SKM-1 treated with dmso at 0.1 percent for 144 hours (cell line): ENCODE data around the gene KRTAP10-11.
"Not testable (repeated sequence)": the region's sequence is repeated elsewhere in the genome, so short reads cannot be mapped to it uniquely, and the experiment has no call there.

Source experiments
- DNase-seq: peaks from one replicate; lab custom pipeline; 2025; ENCODE audit not compliant: unreplicated experiment; lab: John Stamatoyannopoulos, UW

The KRTAP10-11 gene

DNA sequence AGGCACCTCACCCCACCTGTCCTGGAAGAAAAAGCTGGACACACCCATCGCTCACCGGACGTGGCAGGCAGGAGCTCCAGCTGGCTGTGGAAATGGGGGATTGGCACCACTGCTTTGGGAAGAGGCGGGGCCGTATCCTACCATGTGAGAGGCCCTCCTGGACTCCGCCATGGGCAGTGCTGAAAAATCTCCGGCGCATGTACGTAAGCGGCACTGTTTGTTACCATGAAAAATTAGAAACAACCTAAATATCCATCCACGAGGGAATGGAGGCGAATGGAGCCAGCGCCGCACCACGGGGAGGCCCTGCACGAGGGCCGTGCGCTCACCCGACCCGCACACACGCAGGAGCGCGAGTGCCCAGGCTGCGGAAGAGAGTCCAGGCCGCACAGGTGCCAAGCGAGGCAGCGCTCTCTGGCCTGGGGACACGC lies 31.2 kb upstream of the KRTAP10-11 start:
- DNase-seq, result no peak

DNA sequence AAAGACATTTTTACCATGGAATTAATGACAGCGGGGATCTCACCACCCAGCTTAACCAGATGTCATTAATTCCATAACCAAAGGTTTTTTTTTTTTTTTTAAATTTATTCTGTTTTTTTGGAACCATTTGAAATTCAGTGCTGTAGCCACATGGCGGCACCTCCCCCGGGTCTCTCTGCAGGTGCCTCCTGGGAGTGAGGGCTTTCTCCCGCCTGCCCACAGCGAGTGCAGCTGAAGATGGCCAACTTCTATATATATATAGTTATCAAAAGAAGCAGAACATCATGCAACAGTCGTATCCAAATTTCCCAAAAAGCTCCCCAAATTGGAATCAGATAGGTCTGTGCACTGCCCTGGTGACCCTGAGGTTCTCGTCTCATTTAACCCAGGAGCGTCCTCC lies 30.7 kb upstream of the KRTAP10-11 start:
- no peak for DNase-seq

DNA sequence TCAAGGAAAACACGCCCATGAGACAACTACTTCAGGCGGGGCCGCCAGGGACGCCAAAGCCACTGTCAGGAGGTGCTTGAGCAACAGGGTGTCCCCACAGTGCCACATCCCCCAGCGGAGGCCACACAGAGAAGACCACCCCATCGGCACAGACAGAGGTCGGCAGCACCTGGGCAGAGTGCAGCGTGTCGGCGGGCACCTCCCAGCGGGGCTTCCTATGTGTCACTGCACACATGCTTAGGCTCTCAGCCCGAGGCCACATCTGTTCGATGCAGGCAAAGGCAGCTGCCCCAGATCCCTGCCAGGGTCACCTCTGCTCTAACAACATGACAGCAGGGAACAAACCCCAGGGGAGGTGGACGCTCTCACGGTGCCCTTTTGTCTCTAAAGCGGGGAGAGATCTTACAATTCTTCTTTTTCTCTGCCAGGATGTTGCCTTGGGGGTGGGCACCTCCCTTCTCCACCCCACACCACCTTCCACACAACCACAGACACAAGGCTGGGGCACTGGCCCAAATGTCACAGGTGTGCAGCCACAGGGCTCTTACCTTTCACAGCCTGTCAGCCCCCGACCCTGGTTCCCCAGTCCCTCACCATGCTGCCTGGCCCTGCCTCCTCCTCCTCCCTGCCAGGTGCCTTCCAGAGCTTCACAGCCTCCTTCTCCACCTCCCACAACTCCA lies 30.2 kb upstream of the KRTAP10-11 start:
- no peak for DNase-seq

DNA sequence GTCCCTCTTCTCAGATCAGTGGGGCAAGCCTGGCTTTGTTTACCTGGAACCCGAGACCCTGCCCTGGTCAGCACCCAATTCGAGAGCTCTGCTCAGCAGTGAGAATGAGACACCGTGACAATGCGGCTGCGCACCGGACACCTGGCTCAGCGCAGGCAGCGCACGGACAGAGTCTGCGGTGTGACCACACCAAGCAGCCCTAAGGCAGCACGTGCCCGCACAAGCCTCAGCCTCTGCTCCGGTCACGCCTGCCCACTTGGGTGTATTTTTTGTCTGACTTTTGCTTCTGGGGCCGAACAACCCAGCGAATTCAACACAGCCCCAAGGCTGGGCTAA lies 29.7 kb upstream of the KRTAP10-11 start:
- no peak for DNase-seq

DNA sequence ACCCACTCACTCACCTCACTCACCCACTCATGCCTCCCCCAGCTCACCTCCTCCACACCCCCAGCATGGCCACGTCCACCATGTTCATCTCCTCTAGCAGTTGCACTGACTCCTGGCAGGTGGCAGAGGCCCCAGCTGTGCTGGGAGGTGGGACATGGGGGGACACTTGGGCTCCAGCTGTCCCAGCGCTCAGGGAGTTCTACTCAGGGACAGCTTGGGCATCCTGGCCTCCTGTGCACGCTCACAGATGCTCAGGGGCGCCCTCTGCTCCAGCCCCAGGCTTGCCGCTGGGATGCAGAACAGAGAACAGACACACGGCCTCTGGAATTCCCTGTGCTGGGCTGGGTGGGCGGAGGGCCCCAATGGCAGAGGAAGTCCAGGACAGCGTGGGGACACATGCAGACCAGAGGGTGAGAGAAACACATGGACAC lies 29.1 kb upstream of the KRTAP10-11 start:
- no peak for DNase-seq

DNA sequence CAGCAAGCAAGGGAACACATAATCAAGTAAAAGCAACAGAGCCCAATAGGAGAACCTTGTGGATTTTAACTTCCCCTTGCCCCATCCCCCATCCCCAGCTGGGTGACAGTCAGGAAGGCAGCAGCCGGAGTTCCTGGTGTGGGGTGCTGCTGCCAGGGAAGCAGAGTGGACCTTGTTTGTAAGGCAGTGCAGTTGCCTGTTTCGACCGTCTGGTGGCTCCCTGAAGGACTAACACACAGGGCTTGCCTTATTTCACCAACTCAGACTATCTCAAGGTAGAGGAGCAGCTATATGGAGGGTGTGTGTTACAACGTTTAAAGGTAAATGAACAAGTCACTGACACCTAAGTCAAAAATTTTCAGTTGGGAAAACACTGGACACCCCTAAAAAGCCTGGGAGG lies 27.7 kb upstream of the KRTAP10-11 start:
- peak; percentile 50 for DNase-seq

DNA sequence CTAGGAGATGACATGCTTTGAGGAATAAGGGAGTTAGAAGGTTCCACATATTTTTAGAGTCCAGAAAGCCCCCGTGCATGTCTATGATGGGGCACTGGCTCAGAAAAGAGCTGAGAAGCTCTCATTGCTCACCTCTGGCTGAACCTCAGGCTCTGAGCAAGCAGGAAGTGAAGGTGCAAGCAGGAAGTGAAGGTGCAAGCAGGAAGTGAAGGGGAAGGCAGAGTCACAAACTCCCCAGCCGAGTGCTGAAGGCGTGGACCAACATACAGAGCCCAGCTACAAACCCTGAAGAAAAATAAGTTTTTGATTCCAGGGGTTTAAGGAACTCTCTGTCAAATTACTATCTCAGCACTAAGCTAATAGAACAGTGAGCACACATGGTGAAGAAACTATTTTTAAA lies 27.3 kb upstream of the KRTAP10-11 start:
- DNase-seq, result no peak

DNA sequence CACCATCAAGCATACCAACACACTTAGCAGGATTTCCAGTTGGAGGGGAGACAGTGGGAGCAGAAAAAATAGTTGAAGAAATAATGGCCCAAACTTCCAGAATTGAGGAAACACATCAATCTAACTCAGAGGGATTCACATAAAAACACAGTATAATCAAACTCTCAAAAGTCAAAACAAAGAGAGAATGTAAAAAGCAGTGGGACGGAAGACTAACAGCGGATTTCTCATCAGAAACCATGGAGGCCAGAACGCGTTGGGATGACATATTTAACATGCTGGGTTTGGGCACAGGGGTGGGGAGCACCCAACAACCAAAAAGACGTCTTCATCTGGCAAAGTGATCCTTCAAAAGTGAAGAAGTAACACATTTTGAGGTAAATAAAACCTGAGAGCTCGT lies 26.3 kb upstream of the KRTAP10-11 start:
- DNase-seq, result no peak

DNA sequence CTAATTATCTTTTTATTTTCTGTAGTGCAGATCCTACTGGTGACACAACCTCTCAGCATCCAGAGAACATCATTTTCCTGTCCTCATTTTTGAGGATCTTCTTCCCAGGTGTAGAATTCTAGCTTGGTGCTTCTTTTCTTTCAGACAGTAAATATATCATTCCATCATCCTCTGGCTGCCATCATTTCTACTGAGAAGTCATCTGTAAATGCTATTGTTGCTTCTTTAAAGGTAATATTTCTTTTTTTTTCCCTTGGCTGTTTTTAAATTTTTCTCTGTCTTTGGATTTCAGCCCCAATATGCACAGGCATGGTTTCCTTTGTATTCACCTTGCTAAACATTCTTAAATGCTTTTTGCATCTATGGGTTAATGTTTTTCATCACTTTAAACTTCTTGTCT lies 22.6 kb upstream of the KRTAP10-11 start:
- DNase-seq, result no peak

DNA sequence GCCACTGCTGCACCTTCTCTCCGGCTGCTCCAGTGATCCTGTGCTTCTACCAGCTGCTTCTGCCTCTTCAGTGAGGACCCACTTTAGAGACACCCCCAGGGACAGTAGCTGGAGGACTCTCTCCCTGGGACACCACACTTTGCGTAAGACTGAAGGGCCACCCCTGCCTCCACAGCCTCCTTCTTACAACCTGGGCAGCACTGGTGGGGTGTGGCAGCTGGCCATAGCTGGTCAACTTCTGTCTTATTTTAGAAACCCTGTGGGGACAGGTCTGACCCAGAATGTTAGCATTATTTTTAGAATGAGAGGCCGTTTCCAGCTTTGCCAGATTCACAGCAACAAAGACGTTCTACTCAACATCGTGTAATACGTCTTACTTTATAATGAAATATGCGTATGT lies 20.5 kb upstream of the KRTAP10-11 start:
- no peak for DNase-seq

DNA sequence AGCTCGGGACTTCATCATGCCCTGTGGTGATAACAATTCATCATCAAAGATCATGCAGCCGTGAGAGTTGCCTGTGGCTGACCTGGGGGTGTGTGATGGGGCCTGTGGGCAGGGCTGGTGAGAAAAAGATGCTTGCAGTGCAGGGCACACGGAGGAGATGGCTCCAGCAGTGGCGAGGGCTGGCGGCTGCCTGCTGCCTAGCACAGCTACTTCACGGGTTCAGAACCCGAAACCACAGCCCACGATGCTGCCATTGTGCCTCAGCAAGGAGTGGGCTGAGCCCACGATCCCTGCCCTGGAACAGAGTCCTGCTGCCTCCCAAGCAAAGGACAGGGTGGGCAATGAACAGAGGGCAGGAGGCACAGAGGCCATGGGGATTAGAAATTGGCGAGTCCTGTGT lies 20.0 kb upstream of the KRTAP10-11 start:
- no peak for DNase-seq

DNA sequence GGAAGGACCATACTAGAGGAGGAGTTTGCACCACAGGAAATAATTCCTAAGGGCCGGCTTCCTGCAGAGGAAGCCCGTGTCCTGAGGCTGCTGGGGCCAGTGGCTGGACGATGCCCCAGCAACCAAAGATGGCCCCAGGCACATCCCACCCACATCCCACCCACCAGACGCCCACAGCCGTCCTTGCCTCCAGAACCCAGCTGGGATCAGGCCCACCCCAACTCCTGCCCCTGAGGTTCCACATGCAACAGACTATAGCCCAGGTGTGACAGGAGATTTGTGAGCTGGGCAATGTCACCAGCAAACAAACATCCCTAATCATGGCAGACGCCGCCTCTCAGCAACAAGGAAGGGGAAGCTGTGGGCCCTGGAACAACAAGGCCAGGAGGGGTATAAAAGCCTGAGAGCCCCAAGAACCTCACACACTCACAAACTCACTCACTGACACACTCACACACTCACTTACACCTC lies 19.5 kb upstream of the KRTAP10-11 start, which contains the start of gene KRTAP10-9:
Gene KRTAP10-9, plus strand, starts transcription at position 421 of the 471 bp plus-strand sequence. CDS start 79 bp downstream, outside the sequence.
- DNase-seq, result no peak

DNA sequence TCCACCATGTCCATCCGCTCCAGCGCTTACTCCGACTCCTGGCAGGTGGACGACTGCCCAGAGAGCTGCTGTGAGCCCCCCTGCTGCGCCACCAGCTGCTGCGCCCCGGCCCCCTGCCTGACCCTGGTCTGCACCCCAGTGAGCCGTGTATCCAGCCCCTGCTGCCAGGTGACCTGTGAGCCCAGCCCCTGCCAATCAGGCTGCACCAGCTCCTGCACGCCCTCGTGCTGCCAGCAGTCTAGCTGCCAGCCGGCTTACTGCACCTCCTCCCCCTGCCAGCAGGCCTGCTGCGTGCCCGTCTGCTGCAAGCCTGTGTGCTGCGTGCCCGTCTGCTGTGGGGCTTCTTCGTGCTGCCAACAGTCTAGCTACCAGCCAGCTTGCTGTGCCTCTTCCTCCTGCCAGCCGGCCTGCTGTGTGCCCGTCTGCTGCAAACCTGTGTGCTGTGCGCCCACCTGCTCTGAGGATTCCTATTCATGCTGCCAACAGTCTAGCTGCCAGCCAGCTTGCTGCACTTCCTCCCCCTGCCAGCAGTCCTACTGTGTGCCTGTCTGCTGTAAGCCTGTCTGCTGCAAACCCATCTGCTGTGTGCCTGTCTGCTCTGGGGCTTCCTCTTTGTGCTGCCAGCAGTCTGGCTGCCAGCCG lies 18.9 kb upstream of the KRTAP10-11 start:
- not testable (repeated sequence) for DNase-seq

DNA sequence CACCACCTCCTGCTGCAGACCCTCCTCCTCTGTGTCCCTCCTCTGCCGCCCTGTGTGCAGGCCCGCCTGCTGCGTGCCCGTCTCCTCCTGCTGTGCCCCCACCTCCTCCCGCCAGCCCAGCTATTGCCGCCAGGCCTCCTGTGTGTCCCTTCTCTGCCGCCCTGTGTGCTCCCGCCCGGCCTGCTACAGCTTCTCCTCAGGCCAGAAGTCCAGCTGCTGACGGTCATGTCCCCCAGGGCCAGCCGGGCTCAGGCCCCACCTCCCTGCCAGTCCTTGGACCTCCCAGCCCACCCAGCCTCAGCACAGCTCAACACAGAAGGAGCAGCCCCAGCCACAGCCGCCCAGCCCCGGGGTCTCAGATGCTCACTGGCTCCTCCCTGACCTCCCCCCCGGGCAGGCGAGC lies 18.4 kb upstream of the KRTAP10-11 start:
- not testable (repeated sequence) for DNase-seq

DNA sequence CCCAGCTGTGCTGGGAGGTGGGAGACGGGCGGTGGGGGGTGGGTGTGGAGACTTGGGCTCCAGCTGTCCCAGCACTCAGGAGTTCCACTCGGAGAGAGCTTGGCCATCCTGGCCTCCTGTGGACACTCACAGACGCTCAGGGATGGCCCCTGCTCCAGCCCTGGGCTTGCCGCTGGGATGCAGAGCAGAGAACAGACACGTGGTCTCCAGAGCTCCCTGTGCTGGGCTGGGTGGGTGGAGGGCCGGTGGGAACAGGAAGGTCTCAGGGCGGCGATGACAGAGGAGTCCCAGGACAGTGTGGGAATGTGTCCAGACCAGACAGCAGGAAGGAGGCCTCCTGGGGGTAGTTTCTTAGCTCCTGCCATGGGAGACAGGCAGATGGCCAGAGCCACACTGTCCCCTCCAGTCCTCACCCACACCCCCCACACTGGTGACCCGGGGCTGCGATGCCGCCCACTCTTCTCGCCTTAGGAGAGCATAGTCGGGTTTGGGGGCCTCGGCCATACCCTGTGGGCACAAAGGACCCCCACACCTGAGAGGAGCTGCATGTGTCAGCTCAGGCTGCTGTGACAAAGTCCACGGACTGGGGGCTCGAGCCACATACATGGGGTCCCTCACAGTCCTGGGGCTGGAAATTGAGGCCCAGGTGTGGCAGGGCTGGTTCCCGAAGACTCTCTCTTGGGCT lies 17.4 kb upstream of the KRTAP10-11 start:
- no peak for DNase-seq

DNA sequence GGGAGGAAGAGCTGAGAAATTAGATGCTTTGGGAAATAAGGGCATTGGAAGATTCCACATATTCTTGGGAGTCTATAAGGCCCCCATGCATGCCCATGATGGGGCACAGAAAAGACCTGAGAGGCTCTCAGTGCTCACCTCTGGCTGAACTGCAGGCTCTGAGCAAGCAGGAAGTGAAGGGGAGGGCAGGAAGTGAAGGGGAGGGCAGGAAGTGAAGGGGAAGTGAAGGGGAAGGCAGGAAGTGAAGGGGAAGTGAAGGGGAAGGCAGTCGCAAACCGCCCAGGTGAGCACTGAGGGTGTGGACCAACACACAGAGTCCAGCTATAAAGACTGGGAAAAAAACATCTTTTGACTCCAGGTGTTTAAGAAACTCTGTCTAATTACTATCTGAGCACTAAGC lies 15.8 kb upstream of the KRTAP10-11 start:
- DNase-seq, result no peak

DNA sequence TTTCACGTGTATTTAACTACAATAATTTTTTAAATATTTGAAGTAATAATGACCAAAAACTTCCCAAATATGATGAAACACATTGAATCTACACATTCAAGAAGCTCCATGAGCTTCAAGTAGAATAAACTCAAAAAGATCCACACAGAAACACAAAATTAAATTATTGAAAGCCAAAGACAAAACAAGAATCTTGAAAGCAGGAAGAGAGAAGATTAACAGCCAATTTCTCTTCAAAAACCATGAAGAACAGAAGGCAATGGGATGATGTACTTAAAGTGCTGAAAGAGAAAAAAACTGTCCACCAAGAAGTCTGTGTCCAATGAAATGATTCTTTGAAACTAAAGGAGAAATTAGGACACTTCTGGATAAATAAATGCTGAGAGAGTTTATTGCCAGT lies 14.1 kb upstream of the KRTAP10-11 start:
- no peak for DNase-seq

DNA sequence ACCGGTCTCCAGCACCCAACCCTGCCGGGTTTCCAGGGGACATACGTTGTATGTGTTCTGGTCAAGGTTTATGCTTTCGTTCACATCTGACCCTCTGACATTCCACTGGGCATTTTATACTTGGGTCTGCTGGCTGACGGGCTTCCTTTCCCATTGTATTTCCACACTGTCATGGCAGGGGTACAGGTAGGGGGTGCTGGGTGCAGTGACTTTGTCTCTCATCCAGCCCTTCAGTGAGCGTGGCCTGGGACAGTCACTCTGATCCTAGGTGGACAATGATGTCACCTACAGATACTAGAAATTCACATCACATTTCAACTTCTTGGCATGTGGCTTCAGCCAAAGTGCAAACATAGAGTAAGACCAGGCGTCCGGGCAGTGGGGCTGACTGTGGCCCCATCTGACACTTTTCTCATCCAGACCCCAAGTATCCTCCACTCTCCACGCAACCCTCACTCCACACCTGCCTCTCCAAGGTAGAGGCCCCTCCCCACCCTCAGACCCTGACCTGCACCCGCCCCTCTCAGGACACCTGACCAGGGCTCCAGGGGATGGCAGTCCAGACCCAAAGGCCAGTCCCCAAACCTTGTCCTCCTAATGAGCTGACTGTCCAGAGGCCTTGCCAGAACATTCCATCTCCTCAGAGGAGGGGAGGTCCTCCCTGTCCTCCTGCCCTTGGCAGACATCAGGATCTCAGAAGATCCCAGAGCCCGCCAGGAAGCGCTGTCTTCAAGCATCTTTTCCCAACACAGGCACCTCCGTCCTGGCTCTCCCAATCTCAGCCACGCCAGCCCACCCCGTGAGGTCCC lies 9.8 kb upstream of the KRTAP10-11 start:
- DNase-seq, result no peak

DNA sequence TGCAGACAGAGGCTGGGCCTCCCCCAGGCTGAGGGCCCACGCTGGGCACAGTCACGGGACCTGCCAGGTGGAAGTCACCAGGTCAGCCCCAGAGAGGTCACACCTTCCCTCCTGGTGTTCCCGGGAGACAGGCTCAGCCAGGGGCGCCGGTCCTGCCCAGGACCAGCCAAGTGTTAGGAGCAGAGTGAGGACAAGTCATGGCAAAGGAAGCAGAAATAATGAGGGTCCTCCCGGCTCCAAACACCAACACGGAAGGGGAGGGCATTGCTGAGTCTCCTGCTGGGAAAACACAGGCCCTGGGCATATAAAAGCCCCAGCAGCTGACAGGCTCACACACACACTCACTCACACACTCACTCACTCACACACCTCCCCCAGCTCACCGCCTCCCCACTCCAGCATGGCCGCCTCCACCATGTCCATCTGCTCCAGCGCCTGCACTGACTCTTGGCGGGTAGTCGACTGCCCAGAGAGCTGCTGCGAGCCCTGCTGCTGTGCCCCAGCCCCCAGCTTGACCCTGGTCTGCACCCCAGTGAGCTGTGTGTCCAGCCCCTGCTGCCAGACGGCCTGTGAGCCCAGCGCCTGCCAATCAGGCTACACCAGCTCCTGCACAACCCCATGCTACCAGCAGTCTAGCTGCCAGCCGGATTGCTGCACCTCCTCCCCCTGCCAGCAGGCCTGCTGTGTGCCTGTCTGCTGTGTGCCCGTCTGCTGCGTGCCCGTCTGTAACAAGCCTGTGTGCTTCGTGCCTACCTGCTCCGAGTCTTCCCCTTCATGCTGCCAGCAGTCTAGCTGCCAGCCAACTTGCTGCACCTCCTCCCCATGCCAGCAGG lies 9.0 kb upstream of the KRTAP10-11 start, which contains the start of gene KRTAP10-10:
Gene KRTAP10-10, plus strand, starts transcription at position 339 of the 833 bp plus-strand sequence. Its CDS starts 62 bp downstream, at position 401.
- no peak for DNase-seq

DNA sequence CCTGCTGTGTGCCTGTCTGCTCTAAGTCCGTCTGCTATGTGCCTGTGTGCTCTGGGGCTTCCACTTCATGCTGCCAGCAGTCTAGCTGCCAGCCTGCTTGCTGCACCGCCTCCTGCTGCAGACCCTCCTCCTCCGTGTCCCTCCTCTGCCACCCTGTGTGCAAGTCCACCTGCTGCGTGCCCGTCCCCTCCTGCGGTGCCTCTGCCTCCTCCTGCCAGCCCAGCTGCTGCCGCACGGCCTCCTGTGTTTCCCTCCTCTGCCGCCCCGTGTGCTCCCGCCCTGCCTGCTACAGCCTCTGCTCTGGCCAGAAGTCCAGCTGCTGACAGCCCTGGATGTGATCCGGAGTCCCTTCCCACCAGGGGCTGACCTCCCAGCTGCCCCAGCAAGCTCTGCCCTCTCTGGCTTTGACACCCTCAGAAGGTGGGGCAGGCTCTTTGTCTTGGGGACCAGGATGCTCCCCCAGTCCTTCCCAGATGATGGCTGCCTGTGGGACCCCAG lies 8.3 kb upstream of the KRTAP10-11 start:
- not testable (repeated sequence) for DNase-seq
